Parathyroid adenoma (tissue), 2 donors: ENCODE results near the gene IL1RN.

Experiments
- H2AFZ ChIP-seq: fragments of 300-600 bp; sonication (generic); one replicate; pipeline ENCODE4 v1.7.0; 2017; ENCODE audit warnings: antibody characterized with exemption, mild to moderate bottlenecking
- H3K27ac ChIP-seq: fragments of 300-600 bp; sonication (generic); one replicate; pipeline ENCODE4 v1.7.0; 2017
- H3K27me3 ChIP-seq: fragments of 300-600 bp; sonication (generic); one replicate; pipeline ENCODE4 v1.7.0; 2017; ENCODE audit warnings: low read length; ENCODE audit not compliant: control insufficient read depth, insufficient read depth
- H3K36me3 ChIP-seq: fragments of 300-600 bp; sonication (generic); one replicate; pipeline ENCODE4 v1.7.0; 2017; ENCODE audit warnings: low read length; ENCODE audit not compliant: control insufficient read depth, insufficient read depth
- H3K4me1 ChIP-seq: fragments of 300-600 bp; sonication (generic); one replicate; pipeline ENCODE4 v1.7.0; 2017; ENCODE audit warnings: control low read depth
- H3K4me2 ChIP-seq: fragments of 300-600 bp; sonication (generic); one replicate; pipeline ENCODE4 v1.7.0; 2017; ENCODE audit warnings: low read length
- H3K4me3 ChIP-seq: fragments of 300-600 bp; sonication (generic); one replicate; pipeline ENCODE4 v1.7.0; 2017; ENCODE audit warnings: low read depth, low read length
- H3K79me2 ChIP-seq: fragments of 300-600 bp; sonication (generic); one replicate; pipeline ENCODE4 v1.7.0; 2017; ENCODE audit warnings: control low read depth
- H3K9ac ChIP-seq: fragments of 300-600 bp; sonication (generic); one replicate; pipeline ENCODE4 v1.7.0; 2017; ENCODE audit warnings: mild to moderate bottlenecking
- H3K9me3 ChIP-seq: fragments of 300-600 bp; sonication (generic); one replicate; pipeline ENCODE4 v1.7.0; 2017; ENCODE audit warnings: low read length; ENCODE audit not compliant: control insufficient read depth
- TF ChIP-seq, protein P1 (sequence below): fragments of 300-600 bp; sonication (generic); IDR thresholded peaks from one replicate; pipeline ENCODE4 v1.7.0; 2017; ENCODE audit warnings: antibody characterized with exemption, mild to moderate bottlenecking
- donor health status: primary hyperparathyroidism.

The IL1RN gene

GRCh38 chr2:113166187-113166645, 38.8 kb downstream of the IL1RN start:
- Histone ChIP-seq H3K9me3 (no peaks in the 10 kb centered on the region), H3K79me2 (no peaks in the 10 kb centered on the region), H2AFZ (no peak overlapping the region), H3K36me3 (no peaks in the 10 kb centered on the region), H3K4me3 (no peak overlapping the region), H3K9ac (no peak overlapping the region), H3K4me1 (peaks cover 9% of the 10 kb centered on the region), H3K27me3 (no peaks in the 10 kb centered on the region), H3K27ac (no peak overlapping the region), H3K4me2 (no peak overlapping the region)
- TF ChIP-seq, protein P1, sequence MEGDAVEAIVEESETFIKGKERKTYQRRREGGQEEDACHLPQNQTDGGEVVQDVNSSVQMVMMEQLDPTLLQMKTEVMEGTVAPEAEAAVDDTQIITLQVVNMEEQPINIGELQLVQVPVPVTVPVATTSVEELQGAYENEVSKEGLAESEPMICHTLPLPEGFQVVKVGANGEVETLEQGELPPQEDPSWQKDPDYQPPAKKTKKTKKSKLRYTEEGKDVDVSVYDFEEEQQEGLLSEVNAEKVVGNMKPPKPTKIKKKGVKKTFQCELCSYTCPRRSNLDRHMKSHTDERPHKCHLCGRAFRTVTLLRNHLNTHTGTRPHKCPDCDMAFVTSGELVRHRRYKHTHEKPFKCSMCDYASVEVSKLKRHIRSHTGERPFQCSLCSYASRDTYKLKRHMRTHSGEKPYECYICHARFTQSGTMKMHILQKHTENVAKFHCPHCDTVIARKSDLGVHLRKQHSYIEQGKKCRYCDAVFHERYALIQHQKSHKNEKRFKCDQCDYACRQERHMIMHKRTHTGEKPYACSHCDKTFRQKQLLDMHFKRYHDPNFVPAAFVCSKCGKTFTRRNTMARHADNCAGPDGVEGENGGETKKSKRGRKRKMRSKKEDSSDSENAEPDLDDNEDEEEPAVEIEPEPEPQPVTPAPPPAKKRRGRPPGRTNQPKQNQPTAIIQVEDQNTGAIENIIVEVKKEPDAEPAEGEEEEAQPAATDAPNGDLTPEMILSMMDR: no peak

GRCh38 chr2:113167115-113167932, 39.9 kb downstream of the IL1RN start:
- H2AFZ ChIP-seq: peak overlapping the region; percentile 80
- H3K36me3 ChIP-seq: no peaks in the 10 kb centered on the region
- H3K4me2 ChIP-seq: peak overlapping the region; percentile 43
- H3K27me3 ChIP-seq: no peaks in the 10 kb centered on the region
- H3K27ac ChIP-seq: peak overlapping the region; percentile 83
- TF ChIP-seq, protein P1: no peak
- no peak overlapping the region for H3K9ac ChIP-seq
- H3K79me2 ChIP-seq: no peaks in the 10 kb centered on the region
- no peaks in the 10 kb centered on the region for H3K9me3 ChIP-seq
- peaks cover 9% of the 10 kb centered on the region for H3K4me1 ChIP-seq
- no peak overlapping the region for H3K4me3 ChIP-seq

DNA sequence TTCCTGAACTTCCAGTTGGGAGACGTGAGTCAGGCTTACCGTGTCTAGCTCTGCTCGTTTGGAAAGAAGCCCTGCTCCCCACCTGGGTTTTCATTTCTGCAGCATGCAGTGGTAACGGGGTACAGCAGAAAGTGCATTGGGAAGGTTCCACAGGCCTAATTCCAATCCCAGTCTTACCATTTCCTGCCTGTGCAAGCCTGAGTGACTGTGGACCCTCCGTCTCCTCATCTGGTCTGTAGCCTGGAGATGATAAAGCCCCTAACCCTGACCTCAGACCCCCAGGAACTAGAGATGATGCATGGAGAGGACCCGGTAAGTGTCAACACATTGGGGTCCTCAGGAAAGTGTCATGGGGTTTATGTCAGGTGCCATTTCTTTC, 40.6 kb downstream of the IL1RN start:
- H3K9ac ChIP-seq: no peak overlapping the region

DNA sequence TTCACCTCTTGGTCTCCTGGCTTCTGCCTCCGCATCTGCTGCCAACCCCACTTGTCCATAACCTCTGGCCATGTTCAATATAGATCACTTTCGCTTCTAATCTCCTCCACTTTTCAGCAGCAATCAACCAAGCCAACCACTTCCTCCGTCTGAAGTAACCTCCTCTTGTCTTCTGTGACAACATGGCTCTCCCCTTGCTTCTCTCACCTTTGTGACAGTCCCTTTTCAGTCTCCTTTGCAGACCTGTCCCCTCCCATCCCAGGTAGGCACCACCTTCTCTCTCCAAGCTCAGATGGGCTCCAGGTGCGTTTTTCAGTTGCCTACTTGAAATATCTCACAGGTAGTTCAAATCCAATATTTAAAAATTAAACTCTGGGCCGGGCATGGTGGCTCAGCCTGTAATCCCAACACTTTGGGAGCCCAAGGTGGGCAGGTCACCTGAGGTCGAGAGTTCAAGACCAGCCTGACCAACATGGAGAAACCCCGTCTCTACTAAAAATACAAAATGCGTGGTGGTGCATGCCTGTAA, 41.7 kb downstream of the IL1RN start:
- Histone ChIP-seq H3K36me3 (no peaks in the 10 kb centered on the region), H3K4me2 (no peak overlapping the region), H2AFZ (no peak overlapping the region), H3K9me3 (no peaks in the 10 kb centered on the region), H3K4me3 (no peak overlapping the region), H3K9ac (no peak overlapping the region), H3K27me3 (no peaks in the 10 kb centered on the region), H3K27ac (no peak overlapping the region), H3K79me2 (no peaks in the 10 kb centered on the region), H3K4me1 (peaks cover 9% of the 10 kb centered on the region)
- TF ChIP-seq, protein P1: no peak

More for the DNA sequence above, 40.6 kb downstream of the IL1RN start:
- peak overlapping the region; percentile 83 for H3K27ac ChIP-seq
- H3K4me2 ChIP-seq: peak overlapping the region; percentile 43
- peak overlapping the region; percentile 80 for H2AFZ ChIP-seq
- no peaks in the 10 kb centered on the region for H3K27me3 ChIP-seq
- H3K4me3 ChIP-seq: no peak overlapping the region
- TF ChIP-seq, protein P1: no peak
- H3K79me2 ChIP-seq: no peaks in the 10 kb centered on the region
- H3K36me3 ChIP-seq: no peaks in the 10 kb centered on the region
- peaks cover 9% of the 10 kb centered on the region for H3K4me1 ChIP-seq
- H3K9me3 ChIP-seq: no peaks in the 10 kb centered on the region
